Skeletal muscle tissue (tissue), 4 donors: ENCODE data around the gene NANOS2. TPM values are rescaled to one million over a fixed set of nuclear protein-coding genes. Genes with fewer than 3 reads are reported as not detected.
"Not testable (repeated sequence)": the region's sequence is repeated elsewhere in the genome, so short reads cannot be mapped to it uniquely, and the experiment has no call there.

Experiments
- H3K27ac ChIP-seq: one replicate; pipeline ENCODE4 v1.7.0; 2013; ENCODE audit warnings: mild to moderate bottlenecking, low read depth, low read length, inconsistent platforms
- H3K27me3 ChIP-seq, 3 donors: one replicate each; pipeline ENCODE4 v1.7.0; 2013; ENCODE audit warnings: low read length in 3 of 3; ENCODE audit not compliant: control insufficient read depth in 3 of 3, insufficient read depth in 3 of 3
- H3K36me3 ChIP-seq, 3 donors: one replicate each; pipeline ENCODE4 v1.7.0; 2013; ENCODE audit warnings: low read length in 3 of 3; ENCODE audit not compliant: control insufficient read depth in 3 of 3, insufficient read depth in 3 of 3
- H3K4me1 ChIP-seq, 3 donors: one replicate each; pipeline ENCODE4 v1.7.0; 2013; ENCODE audit warnings: low read length in 3 of 3, mild to moderate bottlenecking in 3 of 3; ENCODE audit not compliant: control insufficient read depth in 3 of 3, insufficient read depth in 3 of 3
- H3K4me3 ChIP-seq, 3 donors: one replicate each; pipeline ENCODE4 v1.7.0; 2013; ENCODE audit warnings: low read length in 3 of 3
- H3K9ac ChIP-seq, 3 donors: one replicate each; pipeline ENCODE4 v1.7.0; 2013; ENCODE audit warnings: low read length in 3 of 3, mild to moderate bottlenecking in 3 of 3, moderate library complexity in 2 of 3, low read depth in 1 of 3
- H3K9me3 ChIP-seq, 3 donors: one replicate each; pipeline ENCODE4 v1.7.0; 2013; ENCODE audit warnings: low read length in 3 of 3; ENCODE audit not compliant: control insufficient read depth in 3 of 3
- total RNA-seq: library from RNA; depleted of rRNA; stranded (reverse); fragments of >200 nt; gene quantifications from one replicate; pipeline ENCODE4 v1.2.3, GENCODE V29; 2014
- donor health status: Osteomylitis.

NANOS2 gene
- total RNA-seq, 1 donor from 2014 or later: not detected

DNA sequence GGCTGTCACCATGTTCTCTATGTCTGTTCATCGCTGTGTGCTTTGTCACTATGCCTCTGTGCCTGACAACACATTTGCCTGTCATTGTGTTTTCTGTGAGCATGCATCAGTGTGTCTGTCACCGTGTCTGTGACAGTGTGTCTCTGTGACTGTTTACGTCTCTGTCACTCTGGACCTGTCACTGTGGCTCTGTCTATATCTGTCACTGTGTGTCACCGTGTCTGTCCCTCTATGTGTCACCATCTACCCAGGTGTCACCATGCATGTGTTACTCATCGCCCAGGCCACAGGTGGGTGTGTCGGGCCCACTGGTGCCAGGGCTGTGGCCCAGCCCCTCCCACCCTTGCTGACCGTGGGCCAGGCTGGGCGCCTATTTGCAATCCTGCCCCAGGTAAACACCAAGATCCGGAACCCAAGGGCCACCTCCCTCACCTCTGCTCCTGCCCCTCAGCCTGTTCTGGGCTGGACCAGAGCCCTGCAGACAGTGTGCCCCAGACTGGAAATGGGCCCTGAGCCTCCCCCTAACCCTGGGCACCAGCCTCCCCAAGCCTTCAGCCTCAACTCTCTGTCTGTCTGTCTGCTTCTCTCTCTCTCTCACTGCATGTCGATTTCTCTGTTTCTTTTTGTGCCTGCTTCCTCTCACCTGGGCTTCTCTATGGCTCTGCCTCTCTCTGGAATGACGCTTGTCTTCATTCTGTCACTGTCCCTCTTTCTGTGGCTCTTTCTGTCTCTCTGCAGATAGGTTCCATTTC is 36.4 kb downstream of the NANOS2 start:
- peaks cover 0 to 14% (median 9%) of the 10 kb centered on the region in 3 donors for H3K27me3 ChIP-seq
- H3K27ac ChIP-seq: no peak overlapping the region
- H3K9me3 ChIP-seq: no peaks in the 10 kb centered on the region
- H3K9ac ChIP-seq: no peak overlapping the region
- peaks cover 0 to 4% (median 0%) of the 10 kb centered on the region in 3 donors for H3K36me3 ChIP-seq
- H3K4me1 ChIP-seq: peaks cover 17 to 29% (median 20%) of the 10 kb centered on the region in 3 donors
- H3K4me3 ChIP-seq: no peak overlapping the region

DNA sequence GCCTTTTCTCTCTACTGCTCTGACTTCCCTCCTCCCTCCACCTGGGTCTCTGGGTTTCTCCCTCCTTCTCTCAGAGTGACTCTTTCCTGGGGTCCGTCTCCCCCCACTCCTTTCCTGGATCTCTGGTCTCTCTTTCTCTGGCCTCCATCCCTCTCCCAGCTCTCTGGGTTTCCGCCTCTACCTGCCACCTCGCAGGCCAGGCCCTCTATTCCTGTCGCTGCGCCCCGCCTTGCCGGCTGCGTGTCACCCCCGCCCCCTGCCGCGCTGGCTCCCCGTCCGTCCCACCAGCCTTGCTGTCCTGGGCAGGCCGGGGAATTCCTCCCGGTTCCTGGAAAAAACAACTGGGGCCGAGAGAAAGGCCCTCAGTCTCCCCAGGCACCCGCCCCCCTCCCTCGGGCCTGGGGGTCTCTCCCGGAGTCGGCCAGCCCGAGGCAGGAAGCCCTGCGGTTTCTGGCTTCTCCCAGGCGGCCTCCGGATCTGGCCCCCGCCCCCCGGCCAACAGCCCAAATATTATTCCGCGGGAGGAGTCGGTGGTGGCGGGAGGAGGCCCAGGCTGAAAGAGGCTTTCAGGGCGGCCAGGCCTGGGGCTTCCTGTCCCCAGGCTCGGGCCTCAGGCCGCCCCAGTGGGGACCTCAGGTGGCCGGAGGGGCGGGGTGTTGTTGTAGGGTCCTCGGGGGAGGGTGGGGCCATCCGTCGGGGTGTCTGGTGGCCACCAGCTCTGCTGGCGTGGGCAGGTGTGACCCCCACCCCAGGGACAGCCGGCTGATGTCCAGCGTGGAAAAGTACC is 38.0 kb downstream of the NANOS2 start:
- Histone ChIP-seq H3K36me3 (no peaks in the 10 kb centered on the region), H3K9ac (peak overlapping the region; percentile 33 to 68 (median 38)), H3K27ac (peak overlapping the region; percentile 64), H3K27me3 (peaks cover 0 to 14% (median 9%) of the 10 kb centered on the region in 3 donors), H3K4me1 (peaks cover 3 to 13% (median 5%) of the 10 kb centered on the region in 3 donors), H3K4me3 (no peak overlapping the region), H3K9me3 (no peaks in the 10 kb centered on the region)

DNA sequence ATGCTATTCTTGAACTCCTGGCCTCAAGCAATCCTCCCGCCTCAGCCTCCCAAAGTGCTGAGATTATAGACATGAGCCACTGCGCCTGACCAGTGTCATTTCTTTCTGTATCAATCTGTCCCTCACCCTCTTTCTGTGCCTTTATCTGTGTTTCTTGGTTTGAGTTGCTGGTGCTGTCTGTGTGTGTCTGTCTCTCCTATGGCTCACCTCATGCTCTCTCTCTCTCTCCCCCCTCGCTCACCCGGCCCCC is 38.5 kb downstream of the NANOS2 start:
- Histone ChIP-seq H3K36me3 (no peaks in the 10 kb centered on the region), H3K9ac (no peak overlapping the region), H3K27ac (no peak overlapping the region), H3K27me3 (peaks cover 0 to 14% (median 9%) of the 10 kb centered on the region in 3 donors), H3K9me3 (no peaks in the 10 kb centered on the region), H3K4me1 (peaks cover 3 to 13% (median 5%) of the 10 kb centered on the region in 3 donors), H3K4me3 (no peak overlapping the region)

DNA sequence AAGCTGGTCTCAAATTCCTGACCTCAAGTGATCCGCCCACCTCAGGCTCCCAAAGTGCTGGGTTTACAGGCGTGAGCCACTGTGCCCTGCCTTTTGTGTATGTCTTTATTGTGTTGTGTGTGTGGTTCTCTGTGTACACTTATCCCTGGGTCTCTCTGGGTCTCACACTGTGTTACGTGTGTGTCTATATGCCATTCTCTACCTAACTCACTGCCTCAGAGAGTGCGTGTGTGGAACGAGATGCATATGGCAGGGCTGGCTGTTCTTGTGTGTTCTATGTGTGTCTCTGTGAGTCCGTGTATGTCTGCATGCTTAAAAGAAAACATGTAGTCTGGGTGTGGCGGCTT is 40.0 kb downstream of the NANOS2 start:
- no peak overlapping the region for H3K27ac ChIP-seq
- no peaks in the 10 kb centered on the region for H3K36me3 ChIP-seq
- peaks cover 3 to 13% (median 5%) of the 10 kb centered on the region in 3 donors for H3K4me1 ChIP-seq
- H3K9me3 ChIP-seq: no peaks in the 10 kb centered on the region
- no peak overlapping the region for H3K4me3 ChIP-seq
- no peak overlapping the region for H3K9ac ChIP-seq
- peaks cover 0 to 14% (median 9%) of the 10 kb centered on the region in 3 donors for H3K27me3 ChIP-seq

DNA sequence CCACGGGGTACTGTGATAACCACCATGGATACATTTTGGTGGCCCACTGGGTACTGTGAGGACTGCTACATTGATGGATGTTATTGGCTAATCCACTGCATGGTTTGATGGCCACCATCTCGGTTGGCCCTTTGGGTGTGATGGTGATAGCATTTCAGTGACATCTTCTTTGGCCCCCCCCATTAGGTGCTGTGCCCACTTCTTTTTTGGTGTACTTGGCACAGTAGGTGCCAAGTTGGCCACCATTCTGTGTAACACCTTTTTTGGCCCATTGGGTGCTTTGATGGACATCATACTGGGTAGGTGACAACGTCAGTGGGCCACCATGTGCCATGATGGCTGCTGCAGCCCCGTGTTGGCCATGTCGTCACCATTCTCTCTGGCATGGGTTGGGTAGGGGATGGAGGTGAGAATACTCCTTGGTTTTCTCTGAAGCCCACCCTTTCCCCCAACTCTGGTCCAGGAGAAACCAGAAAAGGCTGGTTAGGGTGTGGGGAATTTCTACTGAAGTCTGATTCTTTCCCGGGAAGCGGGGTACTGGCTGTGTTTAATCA is 41.3 kb downstream of the NANOS2 start:
- Histone ChIP-seq H3K4me1 (peaks cover 3 to 10% (median 5%) of the 10 kb centered on the region in 3 donors), H3K27ac (no peak overlapping the region), H3K4me3 (no peak overlapping the region), H3K36me3 (no peaks in the 10 kb centered on the region), H3K9ac (no peak overlapping the region), H3K27me3 (peaks cover 0 to 14% (median 9%) of the 10 kb centered on the region in 3 donors), H3K9me3 (no peaks in the 10 kb centered on the region)

DNA sequence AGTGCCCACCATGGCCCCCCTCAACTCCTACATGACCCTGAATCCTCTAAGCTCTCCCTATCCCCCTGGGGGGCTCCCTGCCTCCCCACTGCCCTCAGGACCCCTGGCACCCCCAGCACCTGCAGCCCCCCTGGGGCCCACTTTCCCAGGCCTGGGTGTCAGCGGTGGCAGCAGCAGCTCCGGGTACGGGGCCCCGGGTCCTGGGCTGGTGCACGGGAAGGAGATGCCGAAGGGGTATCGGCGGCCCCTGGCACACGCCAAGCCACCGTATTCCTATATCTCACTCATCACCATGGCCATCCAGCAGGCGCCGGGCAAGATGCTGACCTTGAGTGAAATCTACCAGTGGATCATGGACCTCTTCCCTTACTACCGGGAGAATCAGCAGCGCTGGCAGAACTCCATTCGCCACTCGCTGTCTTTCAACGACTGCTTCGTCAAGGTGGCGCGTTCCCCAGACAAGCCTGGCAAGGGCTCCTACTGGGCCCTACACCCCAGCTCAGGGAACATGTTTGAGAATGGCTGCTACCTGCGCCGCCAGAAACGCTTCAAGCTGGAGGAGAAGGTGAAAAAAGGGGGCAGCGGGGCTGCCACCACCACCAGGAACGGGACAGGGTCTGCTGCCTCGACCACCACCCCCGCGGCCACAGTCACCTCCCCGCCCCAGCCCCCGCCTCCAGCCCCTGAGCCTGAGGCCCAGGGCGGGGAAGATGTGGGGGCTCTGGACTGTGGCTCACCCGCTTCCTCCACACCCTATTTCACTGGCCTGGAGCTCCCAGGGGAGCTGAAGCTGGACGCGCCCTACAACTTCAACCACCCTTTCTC is 42.3 kb downstream of the NANOS2 start:
- H3K9me3 ChIP-seq: no peaks in the 10 kb centered on the region
- peaks cover under 1 to 4% (median 3%) of the 10 kb centered on the region in 3 donors for H3K4me1 ChIP-seq
- H3K36me3 ChIP-seq: no peaks in the 10 kb centered on the region
- peaks cover 0 to 5% (median 3%) of the 10 kb centered on the region in 3 donors for H3K27me3 ChIP-seq
- no peak overlapping the region for H3K27ac ChIP-seq
- no peak overlapping the region for H3K4me3 ChIP-seq
- H3K9ac ChIP-seq: no peak overlapping the region

DNA sequence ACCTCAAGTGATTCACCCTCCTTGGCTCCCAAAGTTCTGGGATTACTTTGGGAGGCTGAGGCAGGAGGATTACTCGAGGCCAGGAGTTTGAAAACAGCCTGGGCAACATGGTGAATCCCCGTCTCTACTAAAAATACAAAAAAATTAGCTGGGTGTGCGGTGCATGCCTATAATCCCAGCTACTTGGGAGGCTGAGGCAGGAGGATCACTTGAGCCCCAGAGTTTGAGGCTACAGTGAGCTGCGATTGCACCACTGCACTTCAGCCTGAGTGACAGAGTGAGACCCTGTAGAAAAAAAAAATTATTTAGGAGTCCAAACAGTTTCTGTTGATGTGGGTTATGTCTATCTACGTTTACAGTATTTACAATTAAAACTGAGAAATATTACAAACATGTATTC is 43.8 kb downstream of the NANOS2 start:
- Histone ChIP-seq H3K27ac (no peak overlapping the region), H3K36me3 (no peaks in the 10 kb centered on the region), H3K27me3 (peaks cover 0 to 3% (median 3%) of the 10 kb centered on the region in 3 donors)

DNA sequence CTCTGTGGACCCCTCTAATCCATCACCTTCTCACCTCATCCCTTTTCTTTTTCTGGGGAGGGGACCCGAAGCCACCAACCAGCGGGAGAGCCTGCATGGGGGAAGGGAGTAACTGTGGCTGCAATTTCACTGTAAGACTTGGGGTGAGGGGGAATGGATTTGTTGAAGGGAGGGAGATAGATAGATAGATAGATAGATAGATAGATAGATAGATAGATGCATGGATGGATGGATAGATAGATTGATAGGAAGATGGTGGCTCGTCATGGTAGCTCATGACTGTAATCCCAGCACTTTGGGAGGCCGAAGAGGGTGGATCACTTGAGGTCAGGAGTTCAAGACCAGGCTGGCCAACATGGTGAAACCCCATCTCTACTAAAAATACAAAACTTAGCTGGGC is 47.3 kb downstream of the NANOS2 start:
- peaks cover 4 to 20% (median 20%) of the 10 kb centered on the region in 3 donors for H3K27me3 ChIP-seq
- H3K36me3 ChIP-seq, H3K9ac ChIP-seq, H3K4me3 ChIP-seq, H3K9me3 ChIP-seq, H3K27ac ChIP-seq: not testable (repeated sequence)
- peaks cover 7 to 14% (median 9%) of the 10 kb centered on the region in 3 donors for H3K4me1 ChIP-seq

More for the DNA sequence above, 43.8 kb downstream of the NANOS2 start:
- Histone ChIP-seq H3K4me3 (no peak overlapping the region), H3K4me1 (no peaks in the 10 kb centered on the region), H3K9me3 (no peaks in the 10 kb centered on the region), H3K9ac (no peak overlapping the region)

DNA sequence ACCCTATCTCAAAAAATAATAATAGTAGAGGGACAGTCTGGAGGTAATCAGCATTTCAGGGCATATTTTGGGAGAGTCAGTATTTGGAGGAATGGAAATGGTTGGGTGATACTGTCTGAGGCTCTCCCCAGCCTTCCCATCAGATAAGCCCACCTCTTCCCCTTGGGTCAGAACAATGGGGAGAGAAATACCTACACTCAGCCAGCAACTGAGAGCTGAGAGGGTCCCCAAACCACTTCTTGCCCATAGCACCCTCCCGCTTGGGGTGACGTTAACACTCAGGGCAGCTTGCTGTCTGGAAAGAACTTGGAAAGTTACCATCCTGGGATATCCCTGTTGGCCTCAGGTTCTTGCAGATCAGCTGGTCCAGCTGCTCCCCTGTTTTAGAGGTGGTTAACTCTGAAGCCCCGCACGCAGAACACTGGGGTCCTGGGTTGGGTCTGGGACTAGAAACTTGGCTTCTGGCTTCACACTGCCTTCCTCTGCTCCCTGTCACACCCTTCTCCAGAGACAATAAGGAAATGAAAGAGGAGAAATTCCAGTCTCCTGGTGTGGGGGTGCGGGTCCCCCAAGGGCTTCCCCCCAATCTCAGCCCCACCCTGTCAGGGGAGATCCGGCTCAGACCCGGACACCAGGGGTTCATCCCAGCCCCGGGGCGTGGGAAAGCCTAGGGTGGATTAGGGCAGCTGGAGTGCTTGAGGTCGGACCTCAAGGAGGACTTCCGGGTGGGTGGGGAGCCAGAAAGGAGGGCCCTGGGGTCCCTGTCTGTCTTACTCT is 48.0 kb downstream of the NANOS2 start:
- H3K4me1 ChIP-seq: peaks cover 7 to 20% (median 14%) of the 10 kb centered on the region in 3 donors
- peaks cover 4 to 20% (median 20%) of the 10 kb centered on the region in 3 donors for H3K27me3 ChIP-seq
- no peaks in the 10 kb centered on the region for H3K9me3 ChIP-seq
- H3K36me3 ChIP-seq: no peaks in the 10 kb centered on the region
- no peak overlapping the region for H3K27ac ChIP-seq
- H3K4me3 ChIP-seq: no peak overlapping the region
- no peak overlapping the region for H3K9ac ChIP-seq
